OCI-LY3 (cell line): ENCODE results near the gene NRXN3.

Experiments used
- H2AFZ ChIP-seq: fragments of 200-600, 300-600 bp; shearing (Covaris generic); 2 replicates; pipeline ENCODE4 v1.6.0; 2014; ENCODE audit warnings: antibody characterized with exemption, low read depth, low read length
- H3K27ac ChIP-seq: fragments of 200-600, 300-600 bp; sonication (generic); 2 replicates; pipeline ENCODE4 v1.5.1; 2014; ENCODE audit warnings: mild to moderate bottlenecking, low read length, moderate library complexity, mixed read lengths
- H3K27me3 ChIP-seq: fragments of 200-600, 300-600 bp; sonication (generic); 2 replicates; pipeline ENCODE4 v1.6.1; 2014; ENCODE audit warnings: low read depth, low read length, mixed read lengths
- H3K36me3 ChIP-seq: fragments of 200-600, 300-600 bp; sonication (generic); replicated peaks from 2 replicates; pipeline ENCODE3; 2014; ENCODE audit warnings: low read depth, low read length, mixed read lengths
- H3K4me1 ChIP-seq: fragments of 300-600, 200-600 bp; sonication (generic); 2 replicates; pipeline ENCODE4 v1.6.1; 2014; ENCODE audit warnings: low read length, mixed read lengths
- H3K4me2 ChIP-seq: fragments of 200-600, 300-600 bp; sonication (generic); 2 replicates; pipeline ENCODE4 v1.6.1; 2014; ENCODE audit warnings: low read length, mixed read lengths
- H3K4me3 ChIP-seq: fragments of 300-600, 200-600 bp; sonication (generic); 2 replicates; pipeline ENCODE4 v1.5.1; 2014; ENCODE audit warnings: antibody characterized with exemption, mild to moderate bottlenecking, low read length, moderate library complexity
- H3K79me2 ChIP-seq: fragments of 300-600, 200-600 bp; shearing (Covaris generic); 2 replicates; pipeline ENCODE4 v1.6.1; 2014; ENCODE audit warnings: mild to moderate bottlenecking, low read length, mixed read lengths
- H3K9ac ChIP-seq: fragments of 300-600, 200-600 bp; shearing (Covaris generic); 2 replicates; pipeline ENCODE4 v1.6.0; 2014; ENCODE audit warnings: mild to moderate bottlenecking, low read length, moderate library complexity
- H3K9me3 ChIP-seq: fragments of 200-600, 300-600 bp; shearing (Covaris generic); 2 replicates; pipeline ENCODE4 v1.6.1; 2014; ENCODE audit warnings: low read length, mixed read lengths; ENCODE audit not compliant: insufficient read depth
- H4K20me1 ChIP-seq: fragments of 200-600, 300-600 bp; sonication (generic); 2 replicates; pipeline ENCODE4 v1.6.1; 2016; ENCODE audit warnings: low read length, mixed read lengths; ENCODE audit not compliant: insufficient read depth
- CTCF ChIP-seq: fragments of 200-600, 300-600 bp; sonication (generic); IDR thresholded peaks from 2 replicates; pipeline ENCODE4 v1.5.1; 2014; ENCODE audit warnings: antibody characterized with exemption, low read length, low read depth
- EZH2phosphoT487 ChIP-seq: fragments of 200-600 bp; shearing (Covaris generic); IDR thresholded peaks from 2 replicates; pipeline ENCODE4 v1.6.1; 2018; ENCODE audit warnings: antibody characterized with exemption, mixed run types, low read depth

The NRXN3 gene

GRCh38 chr14:78618368-78618767 is 448.2 kb downstream of the NRXN3 start:
- Histone ChIP-seq H4K20me1 (no peaks in the 10 kb centered on the region), H3K9ac (no peak overlapping the region), H3K27ac (no peak overlapping the region), H3K4me1 (no peaks in the 10 kb centered on the region), H3K36me3 (no peaks in the 10 kb centered on the region), H3K79me2 (no peaks in the 10 kb centered on the region), H3K27me3 (no peaks in the 10 kb centered on the region), H3K9me3 (no peaks in the 10 kb centered on the region), H3K4me3 (no peak overlapping the region), H2AFZ (no peak overlapping the region), H3K4me2 (no peak overlapping the region)
- TF ChIP-seq EZH2phosphoT487 (no peak), CTCF (no peak)

GRCh38 chr14:78627114-78627513 is 456.9 kb downstream of the NRXN3 start:
- TF ChIP-seq EZH2phosphoT487 (no peak), CTCF (no peak)
- H3K4me2 ChIP-seq: no peak overlapping the region
- H4K20me1 ChIP-seq: no peaks in the 10 kb centered on the region
- H3K27me3 ChIP-seq: no peaks in the 10 kb centered on the region
- H3K4me3 ChIP-seq: no peak overlapping the region
- no peaks in the 10 kb centered on the region for H3K9me3 ChIP-seq
- no peaks in the 10 kb centered on the region for H3K36me3 ChIP-seq
- H2AFZ ChIP-seq: no peak overlapping the region
- no peaks in the 10 kb centered on the region for H3K79me2 ChIP-seq
- H3K9ac ChIP-seq: no peak overlapping the region
- no peak overlapping the region for H3K27ac ChIP-seq
- no peaks in the 10 kb centered on the region for H3K4me1 ChIP-seq

- no peaks in the 10 kb centered on the region for H3K9me3 ChIP-seq
- H3K4me3 ChIP-seq: no peak overlapping the region
- H3K36me3 ChIP-seq: no peaks in the 10 kb centered on the region
- H3K9ac ChIP-seq: no peak overlapping the region
- H3K4me1 ChIP-seq: no peaks in the 10 kb centered on the region
- no peaks in the 10 kb centered on the region for H4K20me1 ChIP-seq
- H3K4me2 ChIP-seq: no peak overlapping the region
- H3K79me2 ChIP-seq: no peaks in the 10 kb centered on the region
- TF ChIP-seq CTCF (no peak), EZH2phosphoT487 (no peak)
- H2AFZ ChIP-seq: no peak overlapping the region
- H3K27ac ChIP-seq: no peak overlapping the region
- no peaks in the 10 kb centered on the region for H3K27me3 ChIP-seq
Observed at GRCh38 chr14:78631551-78631950, 461.4 kb downstream of the NRXN3 start.

GRCh38 chr14:78633752-78634151 is 463.6 kb downstream of the NRXN3 start:
- no peaks in the 10 kb centered on the region for H4K20me1 ChIP-seq
- H3K27me3 ChIP-seq: no peaks in the 10 kb centered on the region
- H3K36me3 ChIP-seq: no peaks in the 10 kb centered on the region
- no peaks in the 10 kb centered on the region for H3K9me3 ChIP-seq
- no peak overlapping the region for H3K4me3 ChIP-seq
- H3K9ac ChIP-seq: no peak overlapping the region
- no peaks in the 10 kb centered on the region for H3K4me1 ChIP-seq
- no peak overlapping the region for H2AFZ ChIP-seq
- H3K79me2 ChIP-seq: no peaks in the 10 kb centered on the region
- TF ChIP-seq EZH2phosphoT487: no peak
- no peak for TF ChIP-seq CTCF
- no peak overlapping the region for H3K4me2 ChIP-seq
- H3K27ac ChIP-seq: no peak overlapping the region
